ENCODE data around the gene CMC1. TPM values are rescaled to one million over a fixed set of nuclear protein-coding genes. Genes with fewer than 3 reads are reported as not detected.
A peak's percentile ranks its signal among the peaks of the same experiment; 100 is the strongest.
"Not testable (repeated sequence)": the region's sequence is repeated elsewhere in the genome, so short reads cannot be mapped to it uniquely, and the experiment has no call there.

Gene CMC1, protein sequence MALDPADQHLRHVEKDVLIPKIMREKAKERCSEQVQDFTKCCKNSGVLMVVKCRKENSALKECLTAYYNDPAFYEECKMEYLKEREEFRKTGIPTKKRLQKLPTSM
- total RNA-seq: 2.1 and 2.8 TPM in 2 replicates

DNA sequence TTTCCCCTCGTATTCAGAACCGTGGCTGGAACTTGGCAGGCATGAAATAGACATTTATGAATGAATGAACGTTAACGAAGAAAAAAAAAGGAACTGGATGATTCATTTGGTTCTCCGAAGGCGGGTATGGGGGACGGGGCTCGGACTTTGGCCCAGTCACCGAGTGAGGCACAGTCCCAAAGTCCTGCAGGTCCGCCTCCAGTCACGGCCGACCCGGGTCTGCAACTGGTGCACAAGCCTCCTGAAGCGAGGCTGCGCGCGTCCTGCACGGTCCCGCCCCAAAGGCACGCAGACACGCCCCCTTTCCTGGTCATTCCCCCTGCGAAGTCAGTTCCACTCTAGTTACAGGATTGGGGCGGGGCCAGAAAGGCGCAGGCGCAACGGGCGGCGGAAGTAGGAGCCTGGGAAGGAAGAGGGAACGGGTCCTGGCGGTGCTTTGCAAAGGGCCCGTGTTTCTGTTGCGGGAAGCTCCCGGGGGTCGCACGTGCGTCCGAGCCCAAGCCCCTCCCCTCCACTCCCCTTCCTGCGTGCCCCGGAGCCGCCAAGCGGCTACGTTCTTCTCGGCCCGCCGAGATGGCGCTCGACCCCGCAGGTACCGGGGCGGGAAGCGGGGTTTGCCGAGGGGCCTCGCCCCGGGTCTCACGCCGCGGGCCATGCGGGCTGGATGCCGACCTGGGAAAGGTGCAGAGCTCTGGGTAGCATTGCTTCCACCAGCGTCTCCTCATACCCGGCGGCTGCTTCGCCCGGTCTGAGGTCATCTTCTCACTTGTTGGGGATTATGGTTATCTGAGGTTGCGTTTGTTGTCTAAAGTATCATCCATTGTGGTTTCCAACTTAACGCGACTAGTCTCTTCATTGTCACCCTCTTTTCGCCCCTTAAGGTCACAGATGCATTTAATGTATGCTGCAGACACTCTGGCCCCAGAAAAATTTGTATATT lies at the start of gene CMC1:
TSS of gene CMC1 (plus strand) at position 399 of the 940 bp plus-strand sequence. CDS start at position 574, 175 bp downstream.
- DNase-seq (ENCODE audit: low read depth in 2 of 2): peak; percentile 90 to 96

- DNase-seq (ENCODE audit: low read depth in 2 of 2): no peak
Observed at GRCh38 chr3:28198161-28198560, 43.3 kb upstream of the CMC1 start.

DNA sequence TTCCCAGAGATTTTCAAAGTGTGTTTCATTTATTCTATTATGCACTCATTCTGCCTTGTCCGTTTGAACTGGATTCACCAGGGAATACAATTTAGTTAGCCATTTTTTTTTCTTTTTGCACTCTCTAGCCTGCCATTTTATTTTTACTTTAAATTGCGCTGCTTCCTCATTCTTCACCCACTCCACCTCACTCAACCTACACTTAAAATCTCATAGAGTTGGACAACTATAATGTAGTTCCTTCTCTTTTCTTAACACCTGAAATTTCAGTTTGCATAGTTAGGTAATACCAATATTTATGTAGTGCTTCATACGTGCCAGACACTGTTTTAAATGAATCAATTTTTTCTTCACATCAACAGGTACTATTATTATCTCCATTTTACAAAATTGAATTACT lies 42.4 kb upstream of the CMC1 start:
- no peak for DNase-seq (ENCODE audit: low read depth in 2 of 2)

DNA sequence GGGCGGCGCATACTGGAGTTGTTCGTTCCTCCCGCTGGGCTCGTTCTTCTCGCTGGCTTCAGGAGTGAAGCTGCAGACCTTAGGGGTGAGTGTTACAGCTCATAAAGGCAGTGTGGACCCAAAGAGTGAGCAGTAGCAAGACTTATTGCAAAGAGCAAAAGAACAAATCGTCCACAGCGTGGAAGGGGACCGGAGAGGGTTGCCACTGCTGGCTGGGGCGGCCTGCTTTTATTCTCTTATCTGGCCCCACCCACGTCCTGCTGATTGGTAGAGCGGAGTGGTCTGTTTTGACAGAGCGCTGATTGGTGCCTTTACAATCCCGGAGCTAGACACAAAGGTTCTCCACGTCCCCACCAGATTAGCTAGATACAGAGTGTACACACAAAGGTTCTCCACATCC lies 41.8 kb upstream of the CMC1 start:
- not testable (repeated sequence) for DNase-seq (ENCODE audit: low read depth in 2 of 2)

DNA sequence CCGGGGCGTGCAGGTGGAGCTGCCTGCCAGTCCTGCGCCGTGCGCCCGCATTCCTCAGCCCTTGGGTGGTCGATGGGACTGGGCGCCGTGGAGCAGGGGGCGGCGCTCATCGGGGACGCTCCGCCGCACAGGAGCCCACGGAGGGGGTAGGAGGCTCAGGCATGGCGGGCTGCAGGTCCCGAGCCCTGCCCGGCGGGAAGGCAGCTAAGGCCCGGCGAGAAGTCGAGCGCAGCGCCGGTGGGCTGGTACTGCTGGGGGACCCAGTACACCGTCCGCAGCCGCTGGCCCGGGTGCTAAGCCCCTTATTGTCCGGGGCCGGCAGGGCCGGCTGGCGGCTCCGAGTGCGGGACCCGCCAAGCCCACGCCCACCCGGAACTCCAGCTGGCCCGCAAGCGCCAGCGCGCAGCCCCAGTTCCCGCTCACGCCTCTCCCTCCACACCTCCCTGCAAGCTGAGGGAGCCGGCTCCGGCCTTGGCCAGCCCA lies 41.0 kb upstream of the CMC1 start:
- not testable (repeated sequence) for DNase-seq (ENCODE audit: low read depth in 2 of 2)

DNA sequence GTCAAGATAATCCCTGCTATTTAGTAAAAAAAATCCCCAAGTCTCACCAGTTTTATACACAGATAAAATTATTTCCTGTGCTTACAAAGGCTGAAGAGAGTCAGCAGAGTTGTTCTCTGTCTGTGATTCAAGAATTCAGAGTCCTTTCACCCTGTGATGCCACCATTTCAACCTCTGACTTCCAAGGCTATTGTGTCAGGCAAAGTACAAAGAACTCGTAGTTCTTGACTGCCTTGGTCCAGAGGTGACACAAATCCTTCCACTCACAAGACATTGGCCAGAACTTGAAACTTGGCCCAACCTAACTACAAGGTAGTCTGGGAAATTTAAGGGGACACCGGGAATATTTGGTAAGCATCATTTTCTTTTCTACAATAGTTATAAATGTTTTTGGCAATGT lies 34.9 kb upstream of the CMC1 start:
- no peak for DNase-seq (ENCODE audit: low read depth in 2 of 2)

DNA sequence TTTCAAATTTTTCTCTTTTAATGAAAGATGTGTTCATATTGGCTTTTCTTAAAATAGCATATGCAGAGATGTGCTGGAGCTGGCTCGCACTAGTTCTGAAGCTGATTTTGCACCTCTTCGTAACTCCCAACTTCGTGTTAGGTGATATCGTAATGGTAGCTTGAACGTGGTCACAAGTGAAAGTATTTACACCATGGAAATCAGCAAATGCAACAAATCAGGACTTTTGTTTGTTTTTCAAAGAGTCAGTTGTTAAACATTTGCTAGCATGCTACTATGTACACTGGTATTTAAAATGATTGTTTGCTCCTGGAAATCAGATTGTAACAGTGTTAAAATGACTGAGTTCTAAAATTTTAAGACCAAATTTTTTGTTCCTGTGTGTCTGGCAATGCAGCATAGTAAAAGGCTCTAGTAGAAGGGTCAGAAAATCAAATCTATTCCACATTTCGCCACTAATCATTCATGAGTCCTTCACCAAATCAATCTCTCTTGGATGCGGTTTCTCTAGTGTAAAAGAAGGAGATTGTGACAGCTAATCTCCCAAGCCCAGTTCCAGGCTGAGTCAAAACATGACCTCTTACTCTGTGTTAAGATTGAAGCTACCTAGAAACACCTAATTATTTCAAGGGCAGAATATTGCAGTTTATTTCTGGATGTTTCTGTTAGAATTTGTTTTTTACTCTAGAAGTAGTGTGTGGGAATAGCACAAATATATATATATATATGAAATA lies 34.3 kb upstream of the CMC1 start:
- no peak for DNase-seq (ENCODE audit: low read depth in 2 of 2)

GRCh38 chr3:28210968-28211713 lies 30.3 kb upstream of the CMC1 start:
- DNase-seq (ENCODE audit: low read depth in 2 of 2): peak in 1 of 2 donors; percentile 33

DNA sequence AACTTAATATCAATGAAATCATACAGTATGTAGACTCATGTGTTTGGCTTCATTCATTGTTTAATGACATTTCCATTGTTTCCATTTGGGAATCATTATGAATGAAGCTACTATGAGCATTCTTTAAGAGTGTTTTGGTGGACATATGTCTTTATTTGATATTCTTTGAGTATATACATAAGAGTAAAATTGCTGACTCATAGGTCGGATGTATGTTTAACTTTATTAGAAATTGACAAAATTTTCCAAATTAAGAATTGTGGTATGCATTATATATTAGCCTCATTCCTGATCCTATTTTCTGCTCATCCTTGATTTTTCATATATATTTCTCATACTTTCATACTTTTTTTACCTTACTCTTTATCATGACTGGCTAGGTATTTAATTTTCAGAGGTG lies 28.7 kb upstream of the CMC1 start:
- DNase-seq (ENCODE audit: low read depth in 2 of 2): no peak

DNA sequence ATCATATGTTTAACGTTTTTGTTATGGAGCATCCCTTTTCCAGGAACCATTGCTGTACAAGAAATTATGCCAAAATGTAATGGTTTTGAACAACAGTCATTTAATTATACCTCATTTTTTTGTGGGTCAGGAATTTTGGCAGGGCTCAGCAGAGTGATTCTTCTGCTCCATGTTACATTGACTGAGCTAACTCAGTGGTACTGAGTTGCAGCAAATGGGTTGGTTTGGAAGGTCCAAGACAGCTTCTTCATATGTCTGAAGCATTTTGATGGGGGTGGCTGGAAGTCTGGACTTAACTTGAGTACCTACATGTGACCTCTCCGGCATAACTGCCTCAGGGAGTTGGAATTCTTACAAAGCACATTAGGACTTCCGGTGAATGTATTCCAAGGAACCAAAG lies 26.0 kb upstream of the CMC1 start:
- no peak for DNase-seq (ENCODE audit: low read depth in 2 of 2)

GRCh38 chr3:28218071-28218916 lies 23.1 kb upstream of the CMC1 start:
- DNase-seq (ENCODE audit: low read depth in 2 of 2): no peak

DNA sequence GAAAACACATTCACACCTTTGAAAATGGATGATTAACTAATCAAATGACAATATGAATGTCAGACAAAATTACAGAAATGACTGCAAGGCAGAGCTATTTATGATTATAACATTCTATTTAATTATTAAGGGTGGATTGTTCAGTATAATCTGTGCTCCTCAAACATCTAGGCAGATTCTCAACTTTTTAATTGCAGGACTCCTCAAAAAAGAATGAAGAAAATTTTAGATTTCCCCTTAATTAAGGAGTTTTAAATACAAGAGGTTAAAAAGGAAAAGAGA lies 22.6 kb upstream of the CMC1 start:
- DNase-seq (ENCODE audit: low read depth in 2 of 2): no peak

DNA sequence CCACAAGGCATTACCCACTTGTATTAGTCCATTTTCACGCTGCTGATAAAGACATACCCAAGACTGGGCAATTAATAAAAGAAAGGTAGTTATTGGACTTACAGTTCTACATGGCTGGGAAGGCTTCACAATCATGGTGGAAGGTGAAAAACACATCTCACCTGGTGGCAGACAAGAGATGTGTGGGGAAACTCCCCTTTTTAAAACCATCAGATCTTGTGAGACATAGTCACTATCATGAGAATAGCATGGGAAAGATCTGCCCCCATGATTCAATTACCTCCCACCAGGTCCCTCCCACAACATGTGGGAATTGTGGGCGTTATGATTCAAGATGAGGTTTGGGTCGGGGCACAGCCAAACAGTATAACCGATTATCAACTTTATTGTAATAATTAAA lies 17.0 kb upstream of the CMC1 start:
- no peak for DNase-seq (ENCODE audit: low read depth in 2 of 2)

DNA sequence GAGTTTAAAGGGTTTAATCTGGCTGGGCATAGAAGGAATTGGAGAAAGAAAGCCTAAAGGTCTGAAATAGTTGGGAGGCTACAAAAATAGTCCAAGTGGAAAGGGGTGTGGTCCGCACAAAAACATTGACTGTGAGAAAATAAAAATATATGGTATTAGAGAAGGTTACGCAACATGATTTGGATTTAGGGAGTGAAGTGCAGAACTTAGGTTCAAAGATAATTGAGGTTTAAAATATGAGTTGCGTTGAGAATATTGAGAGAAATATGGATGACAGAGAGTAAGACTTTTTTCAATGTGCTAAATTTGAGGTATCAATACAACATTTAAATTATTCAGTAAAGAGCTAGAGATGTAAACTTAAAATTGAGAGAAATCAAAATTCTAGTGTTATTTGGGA lies 15.4 kb upstream of the CMC1 start:
- no peak for DNase-seq (ENCODE audit: low read depth in 2 of 2)

GRCh38 chr3:28228623-28229022 lies 12.8 kb upstream of the CMC1 start:
- no peak for DNase-seq (ENCODE audit: low read depth in 2 of 2)

- DNase-seq (ENCODE audit: low read depth in 2 of 2): no peak
Observed at GRCh38 chr3:28232659-28233058, 8.8 kb upstream of the CMC1 start.

GRCh38 chr3:28234454-28234853 lies 7.0 kb upstream of the CMC1 start:
- no peak for DNase-seq (ENCODE audit: low read depth in 2 of 2)

GRCh38 chr3:28239108-28239507 lies 2.3 kb upstream of the CMC1 start:
- no peak for DNase-seq (ENCODE audit: low read depth in 2 of 2)

- no peak for DNase-seq (ENCODE audit: low read depth in 2 of 2)
Observed at GRCh38 chr3:28240441-28240840, 978 bp upstream of the CMC1 start.

DNA sequence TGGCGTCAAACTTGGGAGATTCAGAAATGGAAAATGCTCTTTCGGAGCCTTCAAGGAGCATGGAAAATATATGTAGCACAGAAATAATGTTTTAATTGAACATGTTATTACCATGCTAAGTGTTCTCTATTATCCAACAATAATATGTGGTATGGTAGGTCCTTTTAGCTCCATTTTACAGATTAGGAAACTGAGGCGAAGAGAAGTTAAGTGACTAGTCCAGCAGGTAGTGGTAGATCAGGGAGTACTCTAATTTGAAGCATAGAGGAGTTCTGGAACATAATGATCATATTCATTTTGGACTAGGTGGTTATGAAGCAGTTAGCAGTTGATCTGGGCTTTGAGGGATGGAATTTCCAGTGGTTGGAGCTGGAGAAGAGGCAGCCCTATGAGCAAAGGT lies 1.1 kb downstream of the CMC1 start:
- DNase-seq (ENCODE audit: low read depth in 2 of 2): no peak
